Colonic mucosa (tissue), 4 donors: ENCODE data around the gene CAMTA1. TPM values are rescaled to one million over a fixed set of nuclear protein-coding genes. Genes with fewer than 3 reads are reported as not detected.

ENCODE experiments used
- DNase-seq: peaks from one replicate; pipeline ENCODE4 v3.0.0-alpha.2; 2020
- H3K27ac ChIP-seq: fragments of 200-600 bp; one replicate; pipeline ENCODE4 v1.8.0; 2021
- H3K27me3 ChIP-seq: fragments of 200-600 bp; one replicate; pipeline ENCODE4 v1.8.0; 2021
- H3K36me3 ChIP-seq: fragments of 200-600 bp; one replicate; pipeline ENCODE4 v1.8.0; 2021
- H3K4me1 ChIP-seq: fragments of 200-600 bp; one replicate; pipeline ENCODE4 v1.8.0; 2021; ENCODE audit warnings: mild to moderate bottlenecking
- H3K4me3 ChIP-seq: fragments of 200-600 bp; one replicate; pipeline ENCODE4 v1.8.0; 2021
- H3K9ac ChIP-seq, 2 donors: one replicate each; pipeline ENCODE4 v1.7.0; 2013; ENCODE audit warnings: control low read depth in 2 of 2, low read depth in 2 of 2, low read length in 2 of 2
- H3K9me3 ChIP-seq: fragments of 200-600 bp; one replicate; pipeline ENCODE4 v1.8.0; 2021
- CTCF ChIP-seq: fragments of 200-600 bp; IDR thresholded peaks from one replicate; pipeline ENCODE4 v1.8.0; 2022; ENCODE audit warnings: antibody characterized with exemption, mild to moderate bottlenecking
- intact Hi-C: fragments of 100-400 bp; cut with DNase I; formaldehyde crosslinking; loops from one replicate; pipeline ENCODE4 v1.14.1; 2022
- total RNA-seq, 2 donors: library from RNA; stranded (reverse); fragmentation: NEBNext Ultra II Directional in 1 of 2; extraction: Animal tissue kit (Norgen Biotek cat#: 25700) in 1 of 2; gene quantifications; one replicate each; pipeline ENCODE4 v1.2.1, GENCODE V29; 2021
- donor health status: healthy.
- donor health status: DM: no; HTN: no; CAD: no.
- donor health status: DM: no; HTN: no; CAD: no.

Gene CAMTA1
- total RNA-seq, 2 donors from 2014 or later: 76.8 to 92.8 TPM

- no peak for DNase-seq
- H3K27me3 ChIP-seq: no peaks in the 10 kb centered on the region
- intact Hi-C loops: no loop called here
Observed at GRCh38 chr1:6930732-6931300, 145.6 kb downstream of the CAMTA1 start.

GRCh38 chr1:6935361-6935883 lies 150.2 kb downstream of the CAMTA1 start:
- no peaks in the 10 kb centered on the region for H3K36me3 ChIP-seq
- no peak overlapping the region for H3K27ac ChIP-seq
- intact Hi-C loops: no loop called here
- DNase-seq: no peak
- H3K27me3 ChIP-seq: no peaks in the 10 kb centered on the region
- H3K4me1 ChIP-seq: no peaks in the 10 kb centered on the region
- H3K4me3 ChIP-seq: no peak overlapping the region
- TF ChIP-seq CTCF: no peak
- H3K9ac ChIP-seq: no peak overlapping the region
- no peaks in the 10 kb centered on the region for H3K9me3 ChIP-seq

More at GRCh38 chr1:6930732-6931300, 145.6 kb downstream of the CAMTA1 start:
- Histone ChIP-seq H3K9me3 (no peaks in the 10 kb centered on the region), H3K36me3 (no peaks in the 10 kb centered on the region), H3K9ac (no peak overlapping the region), H3K4me3 (no peak overlapping the region), H3K4me1 (no peaks in the 10 kb centered on the region), H3K27ac (no peak overlapping the region)
- no peak for TF ChIP-seq CTCF

GRCh38 chr1:6935911-6936690 lies 150.8 kb downstream of the CAMTA1 start:
- Histone ChIP-seq H3K4me3 (no peak overlapping the region), H3K9ac (no peak overlapping the region)

GRCh38 chr1:6937048-6937447 lies 151.8 kb downstream of the CAMTA1 start:
- TF ChIP-seq CTCF: no peak
- Histone ChIP-seq H3K9me3 (no peaks in the 10 kb centered on the region), H3K36me3 (no peaks in the 10 kb centered on the region)

More at GRCh38 chr1:6935911-6936690, 150.8 kb downstream of the CAMTA1 start:
- H3K27me3 ChIP-seq: no peaks in the 10 kb centered on the region
- no peaks in the 10 kb centered on the region for H3K9me3 ChIP-seq
- DNase-seq: no peak
- TF ChIP-seq CTCF: no peak
- intact Hi-C loops: no loop called here
- no peak overlapping the region for H3K27ac ChIP-seq
- H3K4me1 ChIP-seq: no peaks in the 10 kb centered on the region
- H3K36me3 ChIP-seq: no peaks in the 10 kb centered on the region

GRCh38 chr1:6939363-6939762 lies 154.1 kb downstream of the CAMTA1 start:
- no peak overlapping the region for H3K9ac ChIP-seq
- no peaks in the 10 kb centered on the region for H3K4me1 ChIP-seq
- no peaks in the 10 kb centered on the region for H3K36me3 ChIP-seq
- H3K27ac ChIP-seq: no peak overlapping the region
- no peaks in the 10 kb centered on the region for H3K9me3 ChIP-seq
- no peak for DNase-seq
- intact Hi-C loops: no loop called here
- no peak overlapping the region for H3K4me3 ChIP-seq
- TF ChIP-seq CTCF: no peak
- H3K27me3 ChIP-seq: no peaks in the 10 kb centered on the region

More at GRCh38 chr1:6937048-6937447, 151.8 kb downstream of the CAMTA1 start:
- H3K9ac ChIP-seq: no peak overlapping the region
- no peak overlapping the region for H3K27ac ChIP-seq
- H3K4me1 ChIP-seq: no peaks in the 10 kb centered on the region
- intact Hi-C loops: no loop called here
- no peak for DNase-seq
- no peak overlapping the region for H3K4me3 ChIP-seq
- no peaks in the 10 kb centered on the region for H3K27me3 ChIP-seq
